Activated CD8-positive, alpha-beta memory T cell treated with anti-CD3 and anti-CD28 coated beads for 24 hours (primary cell): ENCODE results near the gene CDH2.
"Not testable (repeated sequence)": the region's sequence is repeated elsewhere in the genome, so short reads cannot be mapped to it uniquely, and the experiment has no call there.

ENCODE experiments used
- DNase-seq: peaks from one replicate; pipeline ENCODE4 v3.0.0-alpha.2; 2020

The CDH2 gene

GRCh38 chr18:27976806-27977408 is 200.0 kb downstream of the CDH2 start:
- DNase-seq: no peak

- DNase-seq: no peak
These were observed 206.6 kb downstream of the CDH2 start for GRCh38 chr18:27970321-27970720.

- DNase-seq: no peak
These were observed 207.7 kb downstream of the CDH2 start for GRCh38 chr18:27969206-27969605.

- no peak for DNase-seq
These were observed 208.8 kb downstream of the CDH2 start for GRCh38 chr18:27967913-27968824.

- DNase-seq: no peak
These were observed 210.0 kb downstream of the CDH2 start for GRCh38 chr18:27966881-27967280.

GRCh38 chr18:27964811-27965210 is 212.1 kb downstream of the CDH2 start:
- DNase-seq: no peak

- no peak for DNase-seq
These were observed 217.8 kb downstream of the CDH2 start for GRCh38 chr18:27959101-27959500.

- DNase-seq: no peak
These were observed 220.8 kb downstream of the CDH2 start for GRCh38 chr18:27956001-27956640.

GRCh38 chr18:27954226-27954625 is 222.7 kb downstream of the CDH2 start:
- no peak for DNase-seq

- DNase-seq: no peak
These were observed 224.2 kb downstream of the CDH2 start for GRCh38 chr18:27952741-27953140.

- DNase-seq: no peak
These were observed 226.2 kb downstream of the CDH2 start for GRCh38 chr18:27950648-27951228.

GRCh38 chr18:27948986-27949385 is 227.9 kb downstream of the CDH2 start:
- DNase-seq: no peak

- DNase-seq: no peak
These were observed 234.2 kb downstream of the CDH2 start for GRCh38 chr18:27942706-27943105.

- no peak for DNase-seq
These were observed 245.4 kb downstream of the CDH2 start for GRCh38 chr18:27931535-27931934.

- no peak for DNase-seq
These were observed 254.2 kb downstream of the CDH2 start for GRCh38 chr18:27922780-27923179.

- no peak for DNase-seq
These were observed 254.8 kb downstream of the CDH2 start for GRCh38 chr18:27921904-27922751.

GRCh38 chr18:27921392-27921791 is 255.5 kb downstream of the CDH2 start:
- no peak for DNase-seq

GRCh38 chr18:27920836-27921235 is 256.1 kb downstream of the CDH2 start:
- DNase-seq: no peak

- DNase-seq: not testable (repeated sequence)
These were observed 270.7 kb downstream of the CDH2 start for GRCh38 chr18:27906189-27906588.

- DNase-seq: no peak
These were observed 273.0 kb downstream of the CDH2 start for GRCh38 chr18:27903906-27904305.

- DNase-seq: no peak
These were observed 275.3 kb downstream of the CDH2 start for GRCh38 chr18:27901424-27902226.
